Heart right ventricle (tissue), 16 donors: ENCODE measurements around the gene RBFOX1. TPM values are rescaled to one million over a fixed set of nuclear protein-coding genes. Genes with fewer than 3 reads are reported as not detected.
A peak's percentile ranks its signal among the peaks of the same experiment; 100 is the strongest.

Experiments used
- ATAC-seq, 8 donors: fragments of 200-7000 bp; cut with Tn5 transposase; one replicate each; pipeline ENCODE4 v1.9.1; 2020; ENCODE audit warnings: mild to moderate bottlenecking in 8 of 8, moderate library complexity in 8 of 8, moderate number of reproducible peaks in 1 of 8
- DNase-seq, 2 donors: peaks; one replicate each; pipeline ENCODE4 v3.0.0-alpha.2; 2020
- H3K27ac ChIP-seq, 10 donors: fragments of 200-600 bp; sonication (generic) in 2 of 10; one replicate each; pipeline versions ENCODE4 v1.5.0 to v1.8.0; 2020 to 2022; ENCODE audit warnings: mild to moderate bottlenecking in 3 of 10
- H3K27me3 ChIP-seq, 7 donors: fragments of 200-600 bp; one replicate each; pipeline ENCODE4 v1.8.0; 2021 to 2022; ENCODE audit warnings: mild to moderate bottlenecking in 2 of 7
- H3K36me3 ChIP-seq, 9 donors: fragments of 200-600 bp; sonication (generic) in 1 of 9; one replicate each; pipeline versions ENCODE4 v1.5.0 to v1.8.0; 2020 to 2022; ENCODE audit warnings: mild to moderate bottlenecking in 2 of 9
- H3K4me1 ChIP-seq, 9 donors: fragments of 200-600 bp; sonication (generic) in 1 of 9; one replicate each; pipeline versions ENCODE4 v1.5.0 to v1.8.0; 2020 to 2022; ENCODE audit warnings: mild to moderate bottlenecking in 4 of 9
- H3K4me3 ChIP-seq, 10 donors: fragments of 200-600 bp; sonication (generic) in 2 of 10; one replicate each; pipeline versions ENCODE4 v1.5.0 to v1.8.0; 2020 to 2022; ENCODE audit warnings: mild to moderate bottlenecking in 7 of 10, moderate library complexity in 2 of 10
- H3K9me3 ChIP-seq, 11 donors: fragments of 200-600 bp in 10 of 11; sonication (generic) in 2 of 11; one replicate each; pipeline versions ENCODE4 v1.5.0 to v1.8.0; 2013 to 2022; ENCODE audit warnings: mild to moderate bottlenecking in 2 of 11, control low read depth in 1 of 11, moderate library complexity in 1 of 11
- CTCF ChIP-seq, 9 donors: fragments of 200-600 bp; sonication (generic) in 2 of 9; IDR thresholded peaks; one replicate each; pipeline versions ENCODE4 v1.5.0 to v1.8.0; 2021 to 2022; ENCODE audit warnings: antibody characterized with exemption in 9 of 9, mild to moderate bottlenecking in 5 of 9, moderate library complexity in 1 of 9
- WGBS, 2 donors: extraction: QIAGEN DNeasy Blood & Tissue Kit; methylation state at CpG; one replicate each; pipeline ENCODE4 v1.1.7; 2013; ENCODE audit warnings: inconsistent platforms in 1 of 2; 5-methylcytosine and 5-hydroxymethylcytosine counted together
- intact Hi-C, 10 donors: fragments of 100-400 bp; cut with DNase I; formaldehyde crosslinking; loops; one replicate each; pipeline versions ENCODE4 v1.11.1 to v1.14.2; 2022
- polyA plus RNA-seq, 2 donors: library from polyadenylated mRNA; stranded (reverse); fragments of 200-250 nt; gene quantifications; one replicate each; pipeline ENCODE4 v1.2.3, GENCODE V29; 2013
- total RNA-seq, 10 donors: library from RNA; stranded (reverse); fragmentation: NEBNext Ultra II Directional in 3 of 10; extraction: Animal tissue kit (Norgen Biotek cat#: 25700) in 3 of 10; gene quantifications; one replicate each; pipeline versions ENCODE4 v1.2.1 to v1.2.4, GENCODE V29; 2021 to 2023
- donor health status: Arrhythmogenic right ventricular cardiomyopathy.
- donor health status: ischemic (EF 13 %, LVEDD 7.1; RV severe dilation, severe dysfunction).
- donor health status: healthy with polysubstance abuse.
- donor health status: DM: no; HTN: yes; CAD: no.
- donor health status: DM: no; HTN: no; CAD: no.
- donor health status: ischemic (EF 25% LVEDD 6.9; RV normal size, moderate dysfunction).
- donor health status: ischemic (EF 25% LVEDD 5.7; RV mildly dilated, moderate dysfunction).
- donor health status: healthy.
- donor health status: DM: yes; HTN: yes; CAD: no.
- donor health status: Ischemic cardiomyopathy.
- donor health status: ischemic (EF 35%, LVEDD 5.7; RV mildly dilated, moderate dysfunction).
- donor health status: nonischemic (EF 11% LVEDD 7.7; RV severe dilation, severe dysfunction).
- donor health status: DM: yes; HTN: yes; CAD: no.
- donor health status: PGD.
- donor health status: ischemic (EF 29% LVEDD 5.4; RV normal size, mild dysfunction).
- donor health status: nonischemic (EF 23%, LVEDD 6.1; RV moderate dilation, normal function).

The RBFOX1 gene
- total and polyA plus RNA-seq, 12 donors, result 11.1 to 82.9 (median 53.4) TPM

GRCh38 chr16:7504844-7505243 is 172.2 kb downstream of the RBFOX1 start:
- no peak for TF ChIP-seq CTCF (IDR thresholded peaks at IDR 0.05)
- ATAC-seq, result peak in 3 of 8 donors; percentile 33 to 68 (median 63)
- no peaks in the 10 kb centered on the region for H3K36me3 ChIP-seq
- peaks cover 0 to 24% (median 0%) of the 10 kb centered on the region in 9 donors for H3K4me1 ChIP-seq
- no peak overlapping the region for H3K4me3 ChIP-seq
- no peaks in the 10 kb centered on the region for H3K9me3 ChIP-seq
- WGBS, 2 donors, result 50 to 61% methylated on average over 8 of the region's 8 CpGs
- no peak overlapping the region for H3K27ac ChIP-seq
- H3K27me3 ChIP-seq, result no peaks in the 10 kb centered on the region
- intact Hi-C loops, result no loop called here
- no peak for DNase-seq

DNA sequence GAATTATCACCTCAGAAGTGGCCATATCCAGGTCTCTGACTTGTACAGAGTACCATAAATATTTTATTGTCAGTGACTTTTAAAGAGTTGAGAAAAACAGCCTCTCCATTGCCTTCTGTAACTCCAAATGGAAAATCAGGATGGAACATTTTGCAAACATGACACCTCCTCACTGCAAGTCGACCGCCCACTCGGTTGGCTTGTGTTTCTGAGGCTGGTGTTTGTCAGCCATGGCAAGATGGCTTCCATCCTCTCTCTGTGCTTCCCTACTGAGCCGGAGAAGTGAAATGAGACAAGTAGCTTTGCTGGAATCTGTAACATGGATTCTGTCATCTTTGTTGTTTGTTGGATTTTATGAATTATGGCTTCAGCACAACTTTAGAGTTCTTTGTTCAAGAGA is 172.8 kb downstream of the RBFOX1 start:
- ATAC-seq (no peak), DNase-seq (no peak)
- H3K9me3 ChIP-seq, result no peaks in the 10 kb centered on the region
- TF ChIP-seq CTCF (IDR thresholded peaks at IDR 0.05), result no peak
- H3K4me1 ChIP-seq, result peaks cover 0 to 24% (median 0%) of the 10 kb centered on the region in 9 donors
- H3K27ac ChIP-seq, result no peak overlapping the region
- WGBS, 2 donors, result 80 to 81% methylated on average over 4 of the region's 4 CpGs
- intact Hi-C loops, result no loop called here
- H3K4me3 ChIP-seq, result no peak overlapping the region
- no peaks in the 10 kb centered on the region for H3K36me3 ChIP-seq
- H3K27me3 ChIP-seq, result no peaks in the 10 kb centered on the region

DNA sequence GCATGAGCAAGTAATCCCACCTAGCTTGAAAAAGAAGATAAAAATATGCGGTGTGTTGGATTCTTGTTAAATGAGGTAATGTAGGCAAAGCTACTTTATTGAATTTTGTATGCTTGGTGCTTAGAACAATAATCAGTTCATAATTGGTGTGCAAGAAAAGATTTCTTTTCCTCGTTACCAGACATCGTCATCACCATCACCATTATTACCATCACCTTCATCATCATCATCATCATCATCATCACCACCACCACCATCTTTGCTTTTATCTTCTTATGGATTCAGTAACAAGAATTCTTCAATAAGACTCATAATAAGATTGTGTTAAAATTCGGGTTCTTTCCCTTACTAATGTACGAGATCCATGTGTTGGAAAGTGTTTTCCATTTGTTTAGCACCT is 173.7 kb downstream of the RBFOX1 start:
- no peak for TF ChIP-seq CTCF (IDR thresholded peaks at IDR 0.05)
- no peaks in the 10 kb centered on the region for H3K27me3 ChIP-seq
- no peaks in the 10 kb centered on the region for H3K9me3 ChIP-seq
- intact Hi-C loops, result no loop called here
- no peak for ATAC-seq
- H3K27ac ChIP-seq, result no peak overlapping the region
- H3K4me3 ChIP-seq, result no peak overlapping the region
- 77 to 80% methylated on average over 5 of the region's 5 CpGs for WGBS, 2 donors
- DNase-seq, result no peak
- peaks cover 0 to 27% (median 4%) of the 10 kb centered on the region in 9 donors for H3K4me1 ChIP-seq
- no peaks in the 10 kb centered on the region for H3K36me3 ChIP-seq

DNA sequence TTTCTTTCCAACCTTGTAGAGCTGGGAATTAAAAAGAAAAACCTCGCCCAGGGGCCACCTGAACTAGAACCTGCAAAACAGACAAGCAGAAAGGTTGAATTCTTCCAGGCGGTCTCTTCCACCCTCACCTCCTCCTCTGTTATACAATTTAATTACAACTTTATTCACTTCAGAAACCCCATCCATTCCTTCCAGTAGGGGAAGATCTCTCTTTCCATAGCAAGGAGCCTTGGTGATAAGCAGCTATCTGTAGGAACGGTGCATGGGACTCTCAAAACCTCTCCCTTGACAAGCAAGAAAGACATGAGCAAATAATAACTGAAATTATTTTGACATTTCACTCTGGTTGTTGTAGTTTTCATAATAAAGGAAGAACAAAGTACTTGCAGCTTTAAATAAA is 176.0 kb downstream of the RBFOX1 start:
- Histone ChIP-seq H3K4me3 (no peak overlapping the region), H3K36me3 (no peaks in the 10 kb centered on the region), H3K9me3 (peaks cover 0 to 5% (median 0%) of the 10 kb centered on the region in 11 donors), H3K27ac (no peak overlapping the region), H3K27me3 (no peaks in the 10 kb centered on the region), H3K4me1 (peaks cover 0 to 17% (median 5%) of the 10 kb centered on the region in 9 donors)
- DNase-seq, result no peak
- no peak for TF ChIP-seq CTCF (IDR thresholded peaks at IDR 0.05)
- no peak for ATAC-seq
- WGBS, 2 donors, result 68 to 71% methylated on average over 3 of the region's 3 CpGs
- intact Hi-C loops, result no loop called here
